Measurements from ENCODE around the gene ATG7. TPM values are rescaled to one million over a fixed set of nuclear protein-coding genes. Genes with fewer than 3 reads are reported as not detected.
"Not testable (repeated sequence)": the region's sequence is repeated elsewhere in the genome, so short reads cannot be mapped to it uniquely, and the experiment has no call there.

ATG7 gene
- total and polyA plus RNA-seq, 2 experiments from 2014 or later: 22.2 to 22.9 TPM

DNA sequence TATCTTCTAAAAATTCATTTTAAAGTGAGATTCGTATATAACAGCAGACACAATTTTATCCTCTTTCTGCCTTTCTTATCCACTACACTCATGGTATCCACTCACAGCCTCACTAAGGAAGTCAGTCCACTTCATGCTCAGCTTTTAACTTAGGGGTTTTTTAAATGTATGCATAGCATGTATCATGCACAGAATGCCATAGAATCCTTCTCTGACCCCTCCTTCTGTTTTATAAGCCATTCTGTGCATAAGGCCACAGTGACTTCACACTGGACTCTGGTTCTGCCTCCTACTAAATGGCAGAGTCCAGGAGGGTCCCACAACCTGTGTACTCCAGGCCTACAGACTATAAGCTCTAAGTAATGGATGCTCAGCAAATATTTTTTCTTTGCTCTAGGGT, 129.2 kb downstream of the ATG7 start:
- DNase-seq (ENCODE audit: low read depth in 1 of 2, low spot score in 1 of 2): no peak
- Histone ChIP-seq H3K9me3 (ENCODE audit: low read depth) (no peaks in the 10 kb centered on the region), H3K36me3 (no peaks in the 10 kb centered on the region), H3K27me3 (no peaks in the 10 kb centered on the region), H3K27ac (no peak overlapping the region), H3K4me3 (no peak overlapping the region), H3K4me1 (ENCODE audit: low read depth) (no peaks in the 10 kb centered on the region)
- TF ChIP-seq, protein P1, sequence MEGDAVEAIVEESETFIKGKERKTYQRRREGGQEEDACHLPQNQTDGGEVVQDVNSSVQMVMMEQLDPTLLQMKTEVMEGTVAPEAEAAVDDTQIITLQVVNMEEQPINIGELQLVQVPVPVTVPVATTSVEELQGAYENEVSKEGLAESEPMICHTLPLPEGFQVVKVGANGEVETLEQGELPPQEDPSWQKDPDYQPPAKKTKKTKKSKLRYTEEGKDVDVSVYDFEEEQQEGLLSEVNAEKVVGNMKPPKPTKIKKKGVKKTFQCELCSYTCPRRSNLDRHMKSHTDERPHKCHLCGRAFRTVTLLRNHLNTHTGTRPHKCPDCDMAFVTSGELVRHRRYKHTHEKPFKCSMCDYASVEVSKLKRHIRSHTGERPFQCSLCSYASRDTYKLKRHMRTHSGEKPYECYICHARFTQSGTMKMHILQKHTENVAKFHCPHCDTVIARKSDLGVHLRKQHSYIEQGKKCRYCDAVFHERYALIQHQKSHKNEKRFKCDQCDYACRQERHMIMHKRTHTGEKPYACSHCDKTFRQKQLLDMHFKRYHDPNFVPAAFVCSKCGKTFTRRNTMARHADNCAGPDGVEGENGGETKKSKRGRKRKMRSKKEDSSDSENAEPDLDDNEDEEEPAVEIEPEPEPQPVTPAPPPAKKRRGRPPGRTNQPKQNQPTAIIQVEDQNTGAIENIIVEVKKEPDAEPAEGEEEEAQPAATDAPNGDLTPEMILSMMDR (IDR thresholded peaks at IDR 0.05; ENCODE audit: low read depth, low read length): no peak

DNA sequence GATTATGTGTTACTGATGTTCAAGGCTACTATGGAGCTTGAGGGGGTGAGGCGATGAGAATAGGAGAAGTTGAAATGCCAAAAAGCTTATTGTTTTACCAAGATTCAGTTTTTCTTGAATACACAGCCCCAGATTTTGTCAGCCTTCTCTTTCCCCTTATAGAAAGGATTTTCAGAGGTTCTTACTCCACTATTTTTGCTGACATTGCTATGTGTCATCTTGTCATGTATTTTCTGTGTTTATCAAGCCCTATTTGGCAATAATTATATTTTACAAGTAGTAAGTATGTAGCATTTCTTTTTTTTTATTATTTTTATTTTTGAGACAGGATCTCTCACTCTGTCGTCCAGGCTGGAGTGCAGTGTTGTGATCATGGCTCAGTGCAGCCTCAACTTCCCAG, 133.1 kb downstream of the ATG7 start:
- Histone ChIP-seq H3K27me3 (no peaks in the 10 kb centered on the region), H3K9me3 (ENCODE audit: low read depth) (no peaks in the 10 kb centered on the region), H3K36me3 (no peaks in the 10 kb centered on the region), H3K4me1 (ENCODE audit: low read depth) (no peaks in the 10 kb centered on the region), H3K27ac (no peak overlapping the region), H3K4me3 (no peak overlapping the region)
- TF ChIP-seq, protein P1 (IDR thresholded peaks at IDR 0.05; ENCODE audit: low read depth, low read length): no peak
- no peak for DNase-seq (ENCODE audit: low read depth in 1 of 2, low spot score in 1 of 2)

DNA sequence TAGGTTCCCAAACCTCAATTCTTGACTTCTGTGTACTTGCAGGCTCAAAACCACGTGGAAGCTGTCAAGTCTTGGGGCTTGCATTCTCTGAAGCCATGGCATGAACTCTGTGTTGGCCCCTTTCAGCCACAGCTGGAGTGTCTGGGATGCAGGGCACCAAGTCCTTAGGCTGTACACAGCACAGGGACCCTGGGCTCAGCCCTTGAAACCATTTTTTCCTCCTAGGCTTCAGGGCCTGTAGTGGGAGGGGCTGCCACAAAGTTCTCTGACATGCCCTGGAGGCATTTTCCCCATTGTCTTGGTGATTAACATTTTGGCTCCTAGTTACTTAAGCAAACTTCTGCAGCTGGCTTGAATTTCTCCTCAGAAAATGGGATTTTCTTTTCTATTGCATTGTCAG, 135.4 kb downstream of the ATG7 start:
- H3K9me3 ChIP-seq (ENCODE audit: low read depth): no peaks in the 10 kb centered on the region

DNA sequence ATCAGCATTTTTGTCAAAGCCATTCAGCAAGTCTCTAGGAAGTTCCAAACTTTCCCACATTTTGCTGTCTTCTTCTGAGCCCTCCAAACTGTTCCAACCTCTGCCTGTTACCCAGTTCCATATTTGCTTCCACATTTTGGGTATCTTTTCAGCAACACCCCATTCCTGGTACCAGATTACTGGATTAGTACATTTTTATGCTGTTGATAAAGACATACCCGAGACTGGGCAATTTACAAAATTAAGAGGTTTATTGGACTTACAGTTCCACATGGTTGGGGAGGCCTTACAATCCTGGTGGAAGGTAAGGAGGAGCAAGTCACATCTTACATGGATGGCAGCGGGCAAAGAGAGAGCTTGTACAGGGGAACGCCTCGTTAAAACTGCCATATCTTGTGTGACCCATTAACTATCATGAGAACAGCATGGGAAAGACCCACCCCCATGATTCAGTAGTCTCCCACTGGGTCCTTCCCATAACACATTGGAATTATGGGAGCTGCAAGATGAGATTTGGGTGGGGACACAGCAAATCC, 136.2 kb downstream of the ATG7 start:
- H3K9me3 ChIP-seq (ENCODE audit: low read depth); DNase-seq (ENCODE audit: low read depth in 1 of 2, low spot score in 1 of 2); H3K36me3 ChIP-seq; H3K27me3 ChIP-seq; H3K27ac ChIP-seq; H3K4me3 ChIP-seq; H3K4me1 ChIP-seq (ENCODE audit: low read depth): not testable (repeated sequence)

More for the DNA sequence above, 135.4 kb downstream of the ATG7 start:
- H3K4me1 ChIP-seq (ENCODE audit: low read depth): no peaks in the 10 kb centered on the region
- H3K4me3 ChIP-seq: no peak overlapping the region
- no peaks in the 10 kb centered on the region for H3K36me3 ChIP-seq
- H3K27ac ChIP-seq: no peak overlapping the region
- DNase-seq (ENCODE audit: low read depth in 1 of 2, low spot score in 1 of 2): no peak
- H3K27me3 ChIP-seq: no peaks in the 10 kb centered on the region
- TF ChIP-seq, protein P1 (IDR thresholded peaks at IDR 0.05; ENCODE audit: low read depth, low read length): no peak

DNA sequence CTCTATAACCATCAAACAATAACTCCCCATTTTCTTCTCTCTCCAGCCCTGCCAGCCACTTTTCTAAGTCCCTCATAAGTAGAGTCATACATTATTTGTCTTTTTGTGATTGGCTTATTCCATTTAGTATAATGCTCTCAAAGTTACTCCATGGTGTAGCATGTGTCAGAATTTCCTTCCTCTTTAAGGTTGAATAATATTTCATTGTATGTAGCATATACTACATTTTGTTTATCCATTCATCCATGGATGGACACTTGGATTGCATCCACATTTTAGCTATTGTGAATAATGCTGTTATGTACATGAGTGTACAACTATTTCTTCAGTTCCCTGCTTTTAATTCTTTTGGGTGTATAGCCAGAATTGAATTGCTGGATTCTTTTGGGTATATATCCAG, 138.4 kb downstream of the ATG7 start:
- Histone ChIP-seq H3K36me3 (no peaks in the 10 kb centered on the region), H3K9me3 (ENCODE audit: low read depth) (no peaks in the 10 kb centered on the region), H3K4me1 (ENCODE audit: low read depth) (no peaks in the 10 kb centered on the region), H3K27me3 (no peaks in the 10 kb centered on the region), H3K27ac (no peak overlapping the region), H3K4me3 (no peak overlapping the region)
- DNase-seq (ENCODE audit: low read depth in 1 of 2, low spot score in 1 of 2): no peak
- TF ChIP-seq, protein P1 (IDR thresholded peaks at IDR 0.05; ENCODE audit: low read depth, low read length): no peak

DNA sequence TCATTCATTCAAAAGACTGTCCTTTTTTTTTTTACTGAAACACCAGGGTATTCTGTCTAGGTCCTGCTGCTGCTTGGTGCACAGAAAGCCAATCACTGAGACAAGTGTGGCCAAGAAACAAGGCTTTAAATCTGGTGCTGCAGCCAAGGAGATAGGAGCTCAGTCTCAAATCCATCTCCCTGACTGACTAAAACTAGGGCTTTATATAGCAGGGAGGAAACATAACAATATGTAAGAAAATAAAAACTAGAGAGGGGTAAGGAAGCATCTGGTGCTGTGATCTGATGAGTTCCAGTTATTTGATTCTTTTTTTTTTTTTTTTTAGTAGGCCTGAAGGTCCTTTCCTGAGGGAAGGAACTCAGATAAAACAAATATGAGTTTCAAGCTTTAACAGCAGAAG, 139.8 kb downstream of the ATG7 start:
- Histone ChIP-seq H3K36me3 (no peaks in the 10 kb centered on the region), H3K4me3 (no peak overlapping the region)
- TF ChIP-seq, protein P1 (IDR thresholded peaks at IDR 0.05; ENCODE audit: low read depth, low read length): no peak

More for the DNA sequence above, 139.8 kb downstream of the ATG7 start:
- Histone ChIP-seq H3K9me3 (ENCODE audit: low read depth) (no peaks in the 10 kb centered on the region), H3K4me1 (ENCODE audit: low read depth) (no peaks in the 10 kb centered on the region), H3K27me3 (no peaks in the 10 kb centered on the region), H3K27ac (no peak overlapping the region)
- DNase-seq (ENCODE audit: low read depth in 1 of 2, low spot score in 1 of 2): no peak

Data from cardiac muscle cell (in vitro differentiated cells and primary cell).